GM12878 (cell line): ENCODE results near the gene IL15. TPM values are rescaled to one million over a fixed set of nuclear protein-coding genes. Genes with fewer than 3 reads are reported as not detected.

Source experiments
- ATAC-seq: fragments of 200-7000 bp; cut with Tn5 transposase; 3 replicates; pipeline ENCODE4 v1.9.1; 2020; ENCODE audit warnings: mild to moderate bottlenecking, moderate library complexity
- BruUV-seq: library from RNA; stranded (reverse); fragments of 400-500 nt; replicated peaks from 2 replicates; lab custom pipeline; 2021; lab: Mats Ljungman, UMichigan
- CTCF ChIA-PET: fragments of 300-600 bp; sonication (Branson Sonifier 250); formaldehyde crosslinking; extraction: SDS; loops from one replicate; lab custom pipeline; 2021; ENCODE audit warnings: inconsistent platforms; lab: Yijun Ruan, JAX
- POLR2A ChIA-PET: fragments of 350-600 bp; formaldehyde crosslinking; extraction: SDS; loops from one replicate; lab custom pipeline; 2021; ENCODE audit warnings: inconsistent platforms; lab: Charles Lee
- RAD21 ChIA-PET: fragments of 300-600 bp; sonication (Branson Sonifier 250); formaldehyde crosslinking; loops from one replicate; lab custom pipeline; 2023; ENCODE audit warnings: antibody characterized with exemption; ENCODE audit not compliant: unreplicated experiment; lab: Charles Lee
- SMC1A ChIA-PET: fragments of 300-600 bp; sonication (Branson Sonifier 250); formaldehyde crosslinking; loops from one replicate; lab custom pipeline; 2023; ENCODE audit not compliant: unreplicated experiment, uncharacterized antibody; lab: Charles Lee
- DNase-seq: peaks from one replicate; pipeline ENCODE4 v3.0.0-alpha.2; 2011; ENCODE audit warnings: low read depth, low spot score
- FAIRE-seq: peaks from 3 replicates; lab custom pipeline; 2011; peaks lifted over from hg19 to GRCh38; lab: Jason Lieb, UNC
- H2AFZ ChIP-seq: 2 replicates; pipeline ENCODE4 v1.6.0; 2011; ENCODE audit warnings: low read depth, low read length, control low read depth; ENCODE audit not compliant: control insufficient read depth
- H3K27ac ChIP-seq: 2 replicates; pipeline ENCODE4 v1.5.1; 2011; ENCODE audit warnings: control low read depth; ENCODE audit not compliant: control insufficient read depth, insufficient read depth
- H3K27me3 ChIP-seq, 2 experiments: replicated peaks in 1 of 2; 2 replicates each; pipeline versions ENCODE4 v1.6.0 to v1.6.1; 2011; ENCODE audit warnings: low read length in 1 of 2; ENCODE audit not compliant: control insufficient read depth in 2 of 2, insufficient read depth in 2 of 2
- H3K36me3 ChIP-seq, 2 experiments: 2 replicates each; pipeline ENCODE4 v1.5.1; 2011; ENCODE audit warnings: low read length in 1 of 2; ENCODE audit not compliant: control insufficient read depth in 2 of 2, insufficient read depth in 2 of 2
- H3K4me1 ChIP-seq: 2 replicates; pipeline ENCODE4 v1.6.1; 2011; ENCODE audit warnings: mild to moderate bottlenecking, low read length, moderate library complexity, mixed read lengths; ENCODE audit not compliant: control insufficient read depth, insufficient read depth
- H3K4me2 ChIP-seq: 2 replicates; pipeline ENCODE4 v1.6.0; 2011; ENCODE audit warnings: control low read depth; ENCODE audit not compliant: control insufficient read depth, insufficient read depth
- H3K4me3 ChIP-seq: fragments of 200-600 bp; sonication (generic); 2 replicates; pipeline ENCODE4 v1.5.1; 2016
- H3K79me2 ChIP-seq: 2 replicates; pipeline ENCODE4 v1.6.0; 2011; ENCODE audit warnings: low read length; ENCODE audit not compliant: control insufficient read depth, insufficient read depth
- H3K9ac ChIP-seq: 2 replicates; pipeline ENCODE4 v1.8.0; 2011; ENCODE audit warnings: low read length, control low read depth, mixed read lengths; ENCODE audit not compliant: control insufficient read depth, insufficient read depth
- H3K9me3 ChIP-seq: replicated peaks from 3 replicates; pipeline ENCODE4 v1.5.1; 2011; ENCODE audit warnings: mild to moderate bottlenecking, low read length; ENCODE audit not compliant: control insufficient read depth, insufficient read depth
- H4K20me1 ChIP-seq: 2 replicates; pipeline ENCODE4 v1.6.0; 2011; ENCODE audit not compliant: control insufficient read depth, insufficient read depth
- EP300 ChIP-seq, 2 experiments: fragments of 150-350 bp in 1 of 2; IDR thresholded peaks; 2 replicates each; pipeline ENCODE4 v1.6.1; 2011 to 2012; ENCODE audit warnings: low read depth in 2 of 2, low read length in 2 of 2, borderline replicate concordance in 1 of 2, improper control_type of control experiment in 1 of 2, inconsistent platforms in 1 of 2; ENCODE audit not compliant: control insufficient read depth in 1 of 2
- ETV6 ChIP-seq, 2 experiments: fragments of 450-650 bp in 1 of 2; IDR thresholded peaks in 1 of 2; conservative IDR thresholded peaks in 1 of 2; 2 replicates each; pipeline ENCODE4 v1.6.1; 2014; ENCODE audit warnings: antibody characterized with exemption in 1 of 2, borderline replicate concordance in 1 of 2, low read depth in 1 of 2, mild to moderate bottlenecking in 1 of 2, moderate library complexity in 1 of 2
- FOS ChIP-seq: IDR thresholded peaks from 3 replicates; pipeline ENCODE4 v1.6.1; 2011; ENCODE audit warnings: borderline replicate concordance; ENCODE audit not compliant: insufficient read length; ENCODE audit errors: extremely low read depth
- FOXM1 ChIP-seq: IDR thresholded peaks from 2 replicates; pipeline ENCODE4 v1.6.1; 2012; ENCODE audit warnings: low read depth, mild to moderate bottlenecking, inconsistent platforms, low read length, moderate library complexity
- JUNB ChIP-seq: IDR thresholded peaks from 2 replicates; pipeline ENCODE4 v1.6.1; 2016; ENCODE audit warnings: antibody characterized with exemption, mild to moderate bottlenecking
- NRF1 ChIP-seq: conservative IDR thresholded peaks from 2 replicates; pipeline ENCODE4 v1.6.1; 2011; ENCODE audit warnings: mild to moderate bottlenecking, low read depth, low read length, improper control_type of control experiment
- PRDM15 ChIP-seq: fragments of 450-650 bp; formaldehyde crosslinking; IDR thresholded peaks from 2 replicates; pipeline ENCODE4 v1.4.0; 2020; ENCODE audit warnings: mild to moderate bottlenecking, moderate library complexity
- RFX5 ChIP-seq: IDR thresholded peaks from 2 replicates; pipeline ENCODE4 v1.6.1; 2011; ENCODE audit warnings: low read depth, low read length, improper control_type of control experiment
- TAF1 ChIP-seq: IDR thresholded peaks from 2 replicates; pipeline ENCODE4 v1.6.1; 2011; ENCODE audit warnings: mild to moderate bottlenecking, low read depth, low read length, borderline replicate concordance
- TBL1XR1 ChIP-seq: IDR thresholded peaks from 2 replicates; pipeline ENCODE4 v1.6.1; 2012; ENCODE audit warnings: low read depth, low read length, improper control_type of control experiment
- TCF3 ChIP-seq: IDR thresholded peaks from 2 replicates; pipeline ENCODE4 v1.6.1; 2012; ENCODE audit warnings: low read depth, mild to moderate bottlenecking, low read length, borderline replicate concordance; ENCODE audit not compliant: insufficient read depth
- USF1 ChIP-seq: IDR thresholded peaks from 2 replicates; pipeline ENCODE4 v1.6.1; 2011; ENCODE audit warnings: borderline replicate concordance, low read depth, mild to moderate bottlenecking, moderate library complexity, mixed read lengths, low read length; ENCODE audit not compliant: insufficient read depth; ENCODE audit errors: extremely low read length
- YBX1 ChIP-seq: fragments of 450-650 bp; IDR thresholded peaks from 2 replicates; pipeline ENCODE4 v1.6.1; 2016; ENCODE audit warnings: antibody characterized with exemption
- YY1 ChIP-seq: IDR thresholded peaks from 2 replicates; pipeline ENCODE4 v1.6.1; 2011; ENCODE audit warnings: low read depth, mild to moderate bottlenecking, low read length
- WGBS: methylation state at CpG from one replicate; pipeline ENCODE4 v1.1.6; 2016; ENCODE audit warnings: low lambda C conversion rate; ENCODE audit not compliant: insufficient replicate concordance, insufficient coverage; ENCODE audit errors: missing lambda C conversion rate; 5-methylcytosine and 5-hydroxymethylcytosine counted together
- in situ Hi-C: fragments of 300-500 bp; cut with MboI; formaldehyde crosslinking; loops from 9 replicates; pipeline ENCODE4 v1.14.3; 2018; ENCODE audit warnings: mixed read lengths
- intact Hi-C: fragments of 100-400 bp; cut with micrococcal nuclease; formaldehyde crosslinking; loops from one replicate; pipeline ENCODE4 v1.14.2; 2022; ENCODE audit not compliant: unreplicated experiment
- polyA plus RNA-seq, 11 experiments: library from polyadenylated mRNA; depleted of rRNA in 4 of 11; unstranded in 6 of 11; stranded (reverse) in 5 of 11; fragments of >200 nt; fragmentation: Nextera tagmentation in 4 of 11; fragmentation: Illumina TruSeq in 1 of 11; extraction: Ambion mirVana in 4 of 11; extraction: Trizol in 1 of 11; gene quantifications; 1 replicate in 1 of 11; 2 replicates in 10 of 11; pipeline versions ENCODE4 v1.2.1 to v1.2.3, GENCODE V29; 2011 to 2016; ENCODE audit warnings: inconsistent platforms in 2 of 11, missing spikeins in 2 of 11, low read depth in 1 of 11
- total RNA-seq, 4 experiments: library from RNA; depleted of rRNA in 3 of 4; stranded (reverse); fragments of >200 nt in 3 of 4; fragmentation: Illumina TruSeq in 1 of 4; extraction: Trizol in 1 of 4; gene quantifications; 2 replicates each; pipeline versions ENCODE4 v1.2.1 to v1.2.3, GENCODE V29; 2013 to 2021

The IL15 gene
- total and polyA plus RNA-seq, 10 of the 15 experiments (the other 5 are each of a cell fraction or from before 2014, with no cell fraction given) = 6.0 to 11.4 (median 8.2) TPM

GRCh38 chr4:141675384-141675783 lies 39.0 kb downstream of the IL15 start:
- no peak overlapping the region for H3K4me2 ChIP-seq
- ChIA-PET SMC1A (interaction anchor here (1.2 to 2.0 kb wide), 3 partner anchors 10 to 27 kb away, joined by 3 to 5 read pairs (median 4); no protein-coding TSS in a partner anchor), POLR2A (interaction anchor here (0.6 kb wide), 1 partner anchor 11 kb away, joined by 4 read pairs; no protein-coding TSS in a partner anchor), RAD21 (no interaction called here), CTCF (interaction anchor here (1.2 to 2.1 kb wide), 3 partner anchors 10 to 51 kb away, joined by 3 to 4 read pairs (median 3); no protein-coding TSS in a partner anchor)
- ATAC-seq (no peak), DNase-seq (no peak), FAIRE-seq (no peak)
- intact Hi-C loops = no loop called here
- H3K79me2 ChIP-seq = peaks cover 2% of the 10 kb centered on the region
- no peaks in the 10 kb centered on the region for H4K20me1 ChIP-seq
- H3K4me3 ChIP-seq = no peak overlapping the region
- in situ Hi-C loops = no loop called here
- H3K27ac ChIP-seq = no peak overlapping the region
- no peaks in the 10 kb centered on the region for H3K27me3 ChIP-seq
- no peaks in the 10 kb centered on the region; a peak in 1 of 4 replicates for H3K36me3 ChIP-seq
- H3K9ac ChIP-seq = no peak overlapping the region
- no peaks in the 10 kb centered on the region for H3K4me1 ChIP-seq
- H3K9me3 ChIP-seq = no peaks in the 10 kb centered on the region; the same call in 2 of the 3 replicates
- 70% methylated on average over 2 of the region's 2 CpGs for WGBS
- H2AFZ ChIP-seq = no peak overlapping the region
- no TSS peak for BruUV-seq
- TF ChIP-seq PRDM15 (no peak), TCF3 (no peak), ETV6 (conservative IDR thresholded peaks at IDR 0.05 in 1 of 2, IDR thresholded peaks at IDR 0.05 in 1 of 2; ENCODE audit: borderline replicate concordance in 1 of 2, low read depth in 1 of 2) (no peak), JUNB (no peak), YY1 (no peak), TBL1XR1 (no peak), NRF1 (no peak), USF1 (no peak), FOXM1 (no peak), EP300 (IDR thresholded peaks at IDR 0.05; ENCODE audit: borderline replicate concordance in 1 of 2, control insufficient read depth in 1 of 2, low read depth in 2 of 2, low read length in 2 of 2) (no peak), TAF1 (no peak), FOS (no peak), YBX1 (no peak), RFX5 (no peak)
